Loucy (cell line): Measurements from ENCODE around the gene SEZ6.

Experiments used
- CTCF ChIP-seq: fragments of 200-600 bp; sonication (generic); conservative IDR thresholded peaks from 2 replicates; pipeline ENCODE4 v1.5.1; 2014; ENCODE audit warnings: mild to moderate bottlenecking, antibody characterized with exemption, low read length
- EZH2phosphoT487 ChIP-seq: fragments of 200-600 bp; IDR thresholded peaks from 2 replicates; pipeline ENCODE4 v1.6.1; 2018; ENCODE audit warnings: antibody characterized with exemption, mild to moderate bottlenecking, moderate library complexity, borderline replicate concordance

- no peak for TF ChIP-seq CTCF
- no peak for TF ChIP-seq EZH2phosphoT487
Observed at GRCh38 chr17:28961391-28961790, 44.4 kb downstream of the SEZ6 start.
